Endothelial cell (in vitro differentiated cells): ENCODE data around the gene CCR4. TPM values are rescaled to one million over a fixed set of nuclear protein-coding genes. Genes with fewer than 3 reads are reported as not detected.
"Not testable (repeated sequence)": the region's sequence is repeated elsewhere in the genome, so short reads cannot be mapped to it uniquely, and the experiment has no call there.

Experiments used
- DNase-seq: peaks from one replicate; pipeline ENCODE4 v3.0.0; 2021; ENCODE audit warnings: low spot score
- H3K27ac Mint-ChIP-seq: one replicate; pipeline ENCODE4 v1.8.0; 2021; ENCODE audit warnings: mixed read lengths, inconsistent platforms; ENCODE audit not compliant: unreplicated experiment
- H3K27me3 Mint-ChIP-seq: one replicate; pipeline ENCODE4 v1.8.0; 2021; ENCODE audit warnings: mild to moderate bottlenecking, moderate library complexity, mixed read lengths, inconsistent platforms; ENCODE audit not compliant: unreplicated experiment
- H3K36me3 Mint-ChIP-seq: one replicate; pipeline ENCODE4 v1.8.0; 2021; ENCODE audit warnings: mild to moderate bottlenecking, low read depth, mixed read lengths, inconsistent platforms; ENCODE audit not compliant: unreplicated experiment
- H3K4me1 Mint-ChIP-seq: one replicate; pipeline ENCODE4 v1.8.0; 2021; ENCODE audit warnings: mild to moderate bottlenecking, mixed read lengths, inconsistent platforms; ENCODE audit not compliant: unreplicated experiment
- H3K4me3 Mint-ChIP-seq: one replicate; pipeline ENCODE4 v1.8.0; 2021; ENCODE audit warnings: mild to moderate bottlenecking, mixed read lengths, inconsistent platforms; ENCODE audit not compliant: unreplicated experiment
- H3K9me3 Mint-ChIP-seq: one replicate; pipeline ENCODE4 v1.8.0; 2021; ENCODE audit warnings: mixed read lengths, inconsistent platforms; ENCODE audit not compliant: unreplicated experiment
- total RNA-seq: library from RNA; stranded (reverse); fragmentation: NEBNext Ultra II Directional; extraction: Animal tissue kit (Norgen Biotek cat#: 25700); gene quantifications from one replicate; pipeline ENCODE4 v1.2.1, GENCODE V29; 2021; ENCODE audit not compliant: unreplicated experiment
- TF ChIP-seq, protein P1 (sequence below): fragments of 200-600 bp; sonication (generic); IDR thresholded peaks from one replicate; pipeline ENCODE4 v1.5.0; 2021; ENCODE audit warnings: antibody characterized with exemption; ENCODE audit not compliant: unreplicated experiment

The CCR4 gene
- total RNA-seq, 1 donor from 2014 or later: 0.08 TPM

DNA sequence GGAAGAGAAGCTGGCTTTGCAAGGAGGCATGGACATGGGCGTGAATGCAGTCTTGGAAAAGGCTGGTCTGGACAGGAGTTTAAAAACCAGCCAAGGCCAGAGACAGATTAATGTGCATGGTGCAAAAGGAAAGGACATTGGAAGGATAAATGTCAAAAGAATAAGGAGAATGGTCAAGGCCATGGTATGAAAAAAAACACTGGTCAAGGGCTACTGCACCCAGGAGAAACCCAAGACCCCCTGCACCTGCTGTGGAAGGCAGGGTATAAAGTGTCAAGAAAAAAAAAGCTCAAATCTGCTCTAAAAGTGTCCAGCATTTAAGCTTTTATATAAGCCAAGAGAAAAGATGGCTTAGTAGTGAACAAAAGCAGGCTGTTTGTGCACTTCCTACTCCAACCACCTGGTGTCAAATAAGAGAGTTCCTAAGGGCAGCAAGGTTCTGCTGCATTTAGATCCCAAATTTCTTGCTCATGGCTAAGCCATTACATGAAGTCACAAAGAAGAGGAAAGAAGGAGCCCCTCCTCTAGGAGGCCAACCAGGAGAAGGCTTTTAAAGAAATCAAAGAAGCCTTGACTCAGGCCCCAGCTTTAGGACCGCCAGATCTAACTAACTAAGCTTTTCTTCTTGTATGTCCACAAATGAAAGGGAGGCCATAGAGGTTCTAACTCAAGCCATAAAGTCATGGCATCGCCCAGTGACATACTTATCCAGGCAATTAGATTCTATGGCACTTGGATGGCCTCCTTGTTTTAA, 16.9 kb downstream of the CCR4 start:
- Mint-ChIP-seq H3K36me3 (peaks cover 10% of the 10 kb centered on the region), H3K27ac (no peak overlapping the region), H3K4me3 (no peak overlapping the region), H3K9me3 (peaks cover 7% of the 10 kb centered on the region), H3K27me3 (no peaks in the 10 kb centered on the region), H3K4me1 (peaks cover 6% of the 10 kb centered on the region)
- TF ChIP-seq, protein P1, sequence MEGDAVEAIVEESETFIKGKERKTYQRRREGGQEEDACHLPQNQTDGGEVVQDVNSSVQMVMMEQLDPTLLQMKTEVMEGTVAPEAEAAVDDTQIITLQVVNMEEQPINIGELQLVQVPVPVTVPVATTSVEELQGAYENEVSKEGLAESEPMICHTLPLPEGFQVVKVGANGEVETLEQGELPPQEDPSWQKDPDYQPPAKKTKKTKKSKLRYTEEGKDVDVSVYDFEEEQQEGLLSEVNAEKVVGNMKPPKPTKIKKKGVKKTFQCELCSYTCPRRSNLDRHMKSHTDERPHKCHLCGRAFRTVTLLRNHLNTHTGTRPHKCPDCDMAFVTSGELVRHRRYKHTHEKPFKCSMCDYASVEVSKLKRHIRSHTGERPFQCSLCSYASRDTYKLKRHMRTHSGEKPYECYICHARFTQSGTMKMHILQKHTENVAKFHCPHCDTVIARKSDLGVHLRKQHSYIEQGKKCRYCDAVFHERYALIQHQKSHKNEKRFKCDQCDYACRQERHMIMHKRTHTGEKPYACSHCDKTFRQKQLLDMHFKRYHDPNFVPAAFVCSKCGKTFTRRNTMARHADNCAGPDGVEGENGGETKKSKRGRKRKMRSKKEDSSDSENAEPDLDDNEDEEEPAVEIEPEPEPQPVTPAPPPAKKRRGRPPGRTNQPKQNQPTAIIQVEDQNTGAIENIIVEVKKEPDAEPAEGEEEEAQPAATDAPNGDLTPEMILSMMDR: no peak
- no peak for DNase-seq

DNA sequence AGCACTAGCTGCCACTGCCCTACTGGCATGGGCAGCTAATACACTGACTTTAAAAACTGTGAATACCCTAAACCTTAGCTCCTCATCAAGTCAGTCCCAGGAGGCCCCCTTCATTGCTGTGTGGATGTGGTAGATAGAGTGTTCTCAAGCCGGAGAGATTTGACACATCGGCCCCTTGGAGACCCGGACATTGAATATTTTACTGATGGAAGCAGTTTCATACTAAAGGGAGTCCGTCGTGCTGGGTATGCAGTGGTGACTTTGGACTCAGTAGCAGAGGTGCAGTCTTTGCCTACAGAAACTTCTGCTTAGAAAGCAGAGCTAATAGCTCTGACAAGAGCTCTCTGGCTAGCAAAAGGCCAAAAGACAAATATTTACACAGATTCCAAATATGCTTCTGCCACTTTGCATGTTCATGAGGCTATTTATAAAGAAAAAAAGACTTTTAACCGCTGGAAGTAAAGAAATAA, 17.5 kb downstream of the CCR4 start:
- Mint-ChIP-seq H3K36me3 (peaks cover 10% of the 10 kb centered on the region), H3K9me3 (peaks cover 7% of the 10 kb centered on the region), H3K27me3 (no peaks in the 10 kb centered on the region), H3K27ac (no peak overlapping the region), H3K4me3 (no peak overlapping the region), H3K4me1 (peaks cover 6% of the 10 kb centered on the region)
- TF ChIP-seq, protein P1: no peak
- DNase-seq: no peak

DNA sequence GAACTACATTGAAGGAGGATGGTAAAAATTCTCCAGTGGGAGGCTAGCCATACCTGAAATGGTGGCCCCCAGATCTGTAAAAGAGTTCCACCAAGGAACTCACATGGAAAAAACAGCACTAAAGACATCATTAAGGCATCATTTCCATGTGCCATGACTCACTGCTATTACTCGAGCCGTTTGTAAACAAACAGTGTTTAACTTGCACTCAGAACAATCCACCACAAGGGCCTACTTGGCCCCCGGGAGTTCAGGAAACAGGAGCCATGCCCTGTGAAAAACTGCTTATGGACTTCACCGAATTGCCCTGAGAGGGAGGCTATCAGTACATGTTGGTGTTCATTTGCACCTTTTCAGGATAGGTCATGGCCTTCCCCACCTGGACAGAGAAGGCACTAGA, 18.2 kb downstream of the CCR4 start:
- Mint-ChIP-seq H3K4me1 (peaks cover 6% of the 10 kb centered on the region), H3K9me3 (peaks cover 7% of the 10 kb centered on the region), H3K27ac (no peak overlapping the region), H3K27me3 (no peaks in the 10 kb centered on the region), H3K36me3 (peaks cover 10% of the 10 kb centered on the region), H3K4me3 (no peak overlapping the region)
- TF ChIP-seq, protein P1: no peak
- DNase-seq: no peak

DNA sequence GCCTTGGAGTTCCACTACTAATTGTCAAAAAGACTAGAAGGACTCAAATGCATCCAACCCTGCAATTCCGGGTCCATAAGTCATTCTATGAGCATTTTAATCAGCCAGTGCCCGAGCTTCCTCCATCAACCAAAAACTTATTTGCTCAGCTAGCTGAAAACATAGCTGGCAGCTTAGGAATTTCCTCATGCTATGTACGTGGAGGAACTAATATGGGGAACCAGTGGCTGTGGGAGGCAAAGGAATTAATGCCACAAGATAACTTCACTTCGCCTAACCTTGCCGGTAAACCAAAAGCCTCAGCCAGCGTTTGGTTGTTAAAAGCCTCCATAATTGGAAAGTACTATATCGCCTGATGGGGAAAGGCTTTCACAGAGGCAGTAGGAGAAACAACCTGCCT, 19.8 kb downstream of the CCR4 start:
- not testable (repeated sequence) for H3K4me3 Mint-ChIP-seq, H3K4me1 Mint-ChIP-seq, DNase-seq, H3K9me3 Mint-ChIP-seq, H3K36me3 Mint-ChIP-seq, H3K27ac Mint-ChIP-seq, H3K27me3 Mint-ChIP-seq

DNA sequence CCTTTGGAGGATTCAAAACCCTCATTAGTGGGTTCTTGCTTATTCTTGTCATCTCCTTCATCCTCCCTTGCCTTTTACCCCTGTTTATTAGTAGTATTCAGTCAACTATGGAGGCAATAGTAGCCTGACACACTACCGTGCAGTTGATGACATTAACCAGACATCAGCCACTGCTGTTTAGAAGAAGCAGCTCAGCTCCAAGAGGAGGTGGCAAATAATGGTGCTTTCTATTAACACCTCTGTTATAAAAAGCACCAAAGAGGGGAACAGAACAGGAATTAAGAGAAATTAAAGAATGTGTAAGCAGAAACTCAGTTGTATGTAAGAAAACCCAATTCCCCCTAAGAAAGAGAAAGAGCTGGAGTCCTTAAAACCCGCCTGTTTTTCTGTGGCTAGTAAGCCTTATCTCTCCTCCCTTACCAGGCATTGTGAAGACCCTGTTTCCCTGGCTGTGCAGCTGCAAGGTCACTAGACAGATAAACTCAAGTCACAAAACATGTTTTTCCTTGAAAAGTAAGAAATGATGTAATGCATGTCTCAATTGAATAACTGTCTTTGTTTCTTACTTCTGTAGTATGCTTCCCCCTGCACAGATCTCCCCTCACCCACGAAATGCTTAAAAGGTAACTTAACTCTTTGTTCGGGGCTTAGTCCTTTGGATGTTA, 21.2 kb downstream of the CCR4 start:
- no peaks in the 10 kb centered on the region for H3K9me3 Mint-ChIP-seq
- DNase-seq: no peak

More for the DNA sequence above, 21.2 kb downstream of the CCR4 start:
- TF ChIP-seq, protein P1: no peak
- H3K36me3 Mint-ChIP-seq: peaks cover 6% of the 10 kb centered on the region
- peaks cover 10% of the 10 kb centered on the region for H3K4me1 Mint-ChIP-seq
- H3K4me3 Mint-ChIP-seq: no peak overlapping the region
- no peaks in the 10 kb centered on the region for H3K27me3 Mint-ChIP-seq
- H3K27ac Mint-ChIP-seq: no peak overlapping the region
